WI38 (cell line): ENCODE measurements around the gene KHDRBS2.

Experiments used
- H3K4me3 ChIP-seq: 2 replicates; pipeline ENCODE4 v1.5.1; 2011; ENCODE audit warnings: low read depth, mild to moderate bottlenecking, control low read depth, low read length
- TF ChIP-seq, protein P1 (sequence below): IDR thresholded peaks from 2 replicates; pipeline ENCODE4 v1.5.1; 2012; ENCODE audit warnings: low read depth, mild to moderate bottlenecking, control low read depth, low read length

KHDRBS2 gene

DNA sequence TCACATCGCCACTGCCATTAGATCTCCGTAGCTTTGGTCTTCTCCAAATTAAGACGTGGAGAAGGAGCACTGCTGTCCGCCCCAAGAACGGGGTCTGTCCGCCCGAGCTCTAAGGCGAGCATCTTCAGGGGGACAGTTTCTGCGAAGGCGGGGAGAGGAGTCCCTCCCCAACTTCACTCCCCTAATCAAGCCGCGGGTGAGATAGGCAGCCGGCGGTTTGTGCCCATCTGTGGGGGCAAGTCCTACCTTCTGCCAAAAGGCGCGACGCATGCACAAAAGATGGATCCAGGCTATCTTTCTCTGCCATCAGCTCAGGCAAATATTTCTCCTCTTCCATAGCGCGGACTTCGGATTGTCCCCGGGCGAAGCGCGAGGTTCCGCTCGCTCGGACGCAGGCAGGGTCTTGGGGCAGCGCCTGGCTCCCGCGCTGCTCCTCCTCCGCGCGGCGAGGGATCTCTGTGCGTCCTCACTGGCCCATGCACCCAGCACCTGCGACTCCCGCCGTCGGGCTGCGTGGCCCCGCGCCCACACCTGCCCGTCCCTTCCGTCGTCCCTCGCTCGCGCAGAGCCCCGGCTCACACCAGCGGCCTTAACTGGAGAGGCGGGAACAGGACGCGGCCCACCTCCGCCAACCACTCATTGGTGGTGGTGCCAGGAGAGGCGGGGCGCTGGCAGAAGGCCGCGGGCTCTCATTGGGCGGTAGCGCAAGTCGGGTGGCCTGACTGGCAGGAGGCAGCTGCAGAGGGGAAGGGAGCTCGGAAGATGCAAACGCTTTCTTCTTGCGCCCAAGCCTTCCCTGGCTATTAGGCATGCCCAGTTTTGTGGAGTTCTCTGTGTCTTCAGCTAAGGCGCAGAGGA is at the start of gene KHDRBS2:
KHDRBS2 (minus strand) TSS at position 614 of the 858 bp plus-strand sequence.
- TF ChIP-seq, protein P1, sequence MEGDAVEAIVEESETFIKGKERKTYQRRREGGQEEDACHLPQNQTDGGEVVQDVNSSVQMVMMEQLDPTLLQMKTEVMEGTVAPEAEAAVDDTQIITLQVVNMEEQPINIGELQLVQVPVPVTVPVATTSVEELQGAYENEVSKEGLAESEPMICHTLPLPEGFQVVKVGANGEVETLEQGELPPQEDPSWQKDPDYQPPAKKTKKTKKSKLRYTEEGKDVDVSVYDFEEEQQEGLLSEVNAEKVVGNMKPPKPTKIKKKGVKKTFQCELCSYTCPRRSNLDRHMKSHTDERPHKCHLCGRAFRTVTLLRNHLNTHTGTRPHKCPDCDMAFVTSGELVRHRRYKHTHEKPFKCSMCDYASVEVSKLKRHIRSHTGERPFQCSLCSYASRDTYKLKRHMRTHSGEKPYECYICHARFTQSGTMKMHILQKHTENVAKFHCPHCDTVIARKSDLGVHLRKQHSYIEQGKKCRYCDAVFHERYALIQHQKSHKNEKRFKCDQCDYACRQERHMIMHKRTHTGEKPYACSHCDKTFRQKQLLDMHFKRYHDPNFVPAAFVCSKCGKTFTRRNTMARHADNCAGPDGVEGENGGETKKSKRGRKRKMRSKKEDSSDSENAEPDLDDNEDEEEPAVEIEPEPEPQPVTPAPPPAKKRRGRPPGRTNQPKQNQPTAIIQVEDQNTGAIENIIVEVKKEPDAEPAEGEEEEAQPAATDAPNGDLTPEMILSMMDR: no peak
- H3K4me3 ChIP-seq: no peak within 1 kb of the TSS

DNA sequence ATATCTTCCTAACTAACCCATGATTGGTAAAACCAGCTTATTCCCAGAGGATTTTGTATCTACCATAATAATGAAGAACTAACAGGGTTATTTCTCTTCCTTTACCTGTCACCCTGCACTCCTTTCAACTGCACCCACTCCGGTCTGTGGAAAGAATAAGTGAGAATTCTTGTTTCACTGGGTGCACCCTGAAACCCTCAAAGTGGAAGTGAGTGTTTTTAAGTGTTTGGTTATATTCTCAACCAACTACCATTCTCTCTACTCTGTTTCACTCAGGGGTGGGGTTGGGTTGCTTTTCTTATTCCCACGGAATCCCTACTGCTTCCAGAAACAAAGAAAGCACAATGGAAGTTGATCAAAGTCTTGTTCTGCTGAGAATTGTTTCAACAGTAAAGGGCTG is 42.6 kb upstream of the KHDRBS2 start:
- TF ChIP-seq, protein P1: no peak

DNA sequence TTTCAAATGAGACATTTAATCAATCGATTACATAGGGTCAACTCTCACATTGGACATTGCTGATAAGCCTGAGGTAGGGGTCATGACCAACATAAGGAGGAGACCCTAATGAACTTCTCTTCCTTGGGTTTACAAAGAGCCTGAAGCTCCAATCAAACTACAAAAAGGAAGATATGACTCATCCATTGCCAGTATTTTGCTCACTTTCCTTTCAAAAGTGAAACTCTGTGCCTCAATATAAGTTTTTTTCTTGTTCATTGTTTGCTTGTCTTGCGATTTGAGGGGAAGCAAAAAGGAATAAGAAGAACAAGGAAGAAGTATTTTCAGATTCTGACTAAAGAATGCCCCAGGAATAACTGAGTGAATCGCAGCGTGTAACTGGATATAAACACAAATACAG is 38.8 kb upstream of the KHDRBS2 start:
- no peak overlapping the region for H3K4me3 ChIP-seq
- TF ChIP-seq, protein P1: no peak

More for the DNA sequence above, 42.6 kb upstream of the KHDRBS2 start:
- H3K4me3 ChIP-seq: no peak overlapping the region

DNA sequence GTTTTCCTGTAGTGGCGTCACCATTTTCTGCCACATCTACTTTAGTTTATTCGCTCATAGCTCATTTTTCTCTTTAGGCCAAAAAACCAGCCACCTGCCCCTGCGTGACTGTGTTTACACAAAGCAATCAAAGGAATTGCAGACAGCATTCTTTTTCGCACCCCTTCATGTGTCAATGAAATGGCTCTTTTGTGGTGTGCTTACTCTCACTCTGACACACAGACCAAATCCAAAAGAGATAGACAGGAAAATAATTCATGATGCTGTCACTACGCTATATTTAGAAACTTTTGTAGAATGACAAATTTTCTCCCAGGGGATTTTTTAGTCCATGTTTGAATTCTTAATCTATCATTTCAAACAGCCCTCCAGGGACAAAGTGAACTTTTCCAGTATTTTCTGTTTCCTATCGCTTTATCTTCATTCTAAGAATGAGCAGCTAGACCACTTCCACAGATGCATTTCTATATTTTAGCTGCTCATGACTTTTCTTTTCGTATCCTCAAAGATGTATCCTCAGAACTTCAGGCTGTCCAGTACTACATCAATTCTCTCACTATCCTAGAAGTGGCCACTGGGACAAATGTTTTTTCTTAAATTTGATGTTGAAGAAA is 37.9 kb upstream of the KHDRBS2 start:
- TF ChIP-seq, protein P1: no peak

DNA sequence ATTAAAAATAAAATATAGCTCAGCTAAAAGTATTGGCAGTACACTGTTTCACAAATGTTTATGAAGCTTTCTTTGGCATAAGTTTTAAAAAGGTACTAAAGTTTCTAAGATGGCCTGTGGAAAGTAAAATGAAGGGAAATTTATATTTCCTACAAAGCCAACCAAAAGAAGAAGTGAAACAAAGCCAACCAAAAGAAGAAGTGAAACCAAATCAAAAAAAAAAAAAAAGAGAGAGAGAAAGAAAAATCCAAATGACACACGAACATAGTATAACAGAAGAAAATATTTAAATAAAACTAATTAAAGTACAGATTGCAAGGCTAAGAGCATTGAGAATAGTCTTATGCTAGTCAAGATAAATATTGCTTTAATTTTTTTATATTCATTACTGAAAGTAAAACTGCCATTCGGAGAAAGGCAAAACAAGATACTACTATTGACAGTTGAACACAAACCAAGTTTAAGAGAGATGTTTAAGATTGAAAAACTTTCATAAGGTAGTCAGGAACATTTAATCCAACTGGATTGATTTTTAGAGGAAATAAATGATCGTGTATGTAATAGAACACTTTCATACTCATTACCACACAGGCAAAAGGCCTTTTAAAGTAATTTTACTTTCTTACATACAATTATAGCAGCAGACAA is 12.8 kb upstream of the KHDRBS2 start:
- no peak overlapping the region for H3K4me3 ChIP-seq
- TF ChIP-seq, protein P1: no peak

More for the DNA sequence above, 37.9 kb upstream of the KHDRBS2 start:
- no peak overlapping the region for H3K4me3 ChIP-seq

DNA sequence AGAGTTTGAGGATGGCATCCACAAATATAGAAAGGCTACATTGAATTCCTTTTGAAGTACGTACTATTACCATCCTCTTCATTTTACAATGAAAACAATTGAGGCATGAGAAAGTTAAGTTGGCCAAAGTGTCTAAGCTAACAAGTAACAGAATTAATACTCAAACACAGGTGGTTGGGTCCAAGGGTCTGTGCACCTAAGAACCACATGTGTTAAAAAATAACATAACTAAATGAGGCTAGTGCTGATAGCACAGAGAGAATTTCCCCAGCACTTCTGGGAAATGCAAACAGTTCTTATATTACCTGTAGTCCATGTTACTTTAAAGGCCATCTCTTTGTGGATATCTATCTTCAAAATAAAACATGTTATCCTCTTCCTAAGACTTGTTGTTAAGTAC is 10.5 kb upstream of the KHDRBS2 start:
- TF ChIP-seq, protein P1: no peak
- no peak overlapping the region for H3K4me3 ChIP-seq

DNA sequence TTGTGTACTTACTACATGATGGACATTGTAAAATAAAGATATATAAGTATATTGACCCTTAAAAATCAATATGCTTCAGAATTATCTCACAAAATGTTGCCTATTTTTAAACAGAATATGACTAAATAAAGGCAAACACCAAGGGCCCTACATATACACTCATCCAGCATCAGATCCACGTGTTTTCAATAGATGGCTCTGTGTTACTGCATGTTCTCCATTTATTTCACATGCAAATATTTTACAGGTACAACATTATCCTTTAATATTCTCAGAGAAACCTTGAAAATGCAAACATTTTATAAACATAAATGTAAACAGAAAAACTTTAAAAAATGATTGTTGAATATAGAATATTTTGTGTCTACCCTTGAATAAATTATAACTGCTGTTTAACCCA is 2.9 kb upstream of the KHDRBS2 start:
- H3K4me3 ChIP-seq: no peak overlapping the region
- TF ChIP-seq, protein P1: no peak
